DMS114 treated with DMSO at 0.1 percent for 48 hours (cell line): ENCODE results near the gene TIMM17B.

Experiments used
- DNase-seq: peaks from one replicate; lab custom pipeline; 2025; ENCODE audit not compliant: unreplicated experiment; lab: John Stamatoyannopoulos, UW

TIMM17B gene

DNA sequence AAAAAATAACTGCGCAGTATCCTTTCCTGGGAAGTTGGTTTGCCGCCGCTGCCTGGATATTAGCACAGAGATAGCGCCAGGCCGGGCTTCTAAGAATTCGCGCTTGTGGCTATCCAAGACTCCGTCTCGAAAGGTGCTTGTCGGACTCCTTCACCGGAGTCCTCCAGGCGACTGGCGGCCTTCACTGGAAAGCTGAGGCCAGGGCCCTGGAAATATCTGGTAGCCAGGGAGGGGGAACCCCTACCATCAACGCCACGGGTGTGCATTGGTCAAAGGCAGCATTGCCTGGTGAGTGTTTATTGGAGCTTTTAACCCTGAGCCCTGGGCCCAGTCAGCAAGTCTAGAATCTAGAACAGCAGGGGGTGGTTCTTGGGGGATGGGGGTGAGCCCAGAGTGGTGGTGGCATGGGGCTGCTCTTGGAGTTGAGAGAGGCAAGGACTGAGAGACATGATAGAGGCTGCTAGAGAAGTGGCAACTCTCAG is 21.8 kb upstream of the TIMM17B start:
- DNase-seq = no peak

DNA sequence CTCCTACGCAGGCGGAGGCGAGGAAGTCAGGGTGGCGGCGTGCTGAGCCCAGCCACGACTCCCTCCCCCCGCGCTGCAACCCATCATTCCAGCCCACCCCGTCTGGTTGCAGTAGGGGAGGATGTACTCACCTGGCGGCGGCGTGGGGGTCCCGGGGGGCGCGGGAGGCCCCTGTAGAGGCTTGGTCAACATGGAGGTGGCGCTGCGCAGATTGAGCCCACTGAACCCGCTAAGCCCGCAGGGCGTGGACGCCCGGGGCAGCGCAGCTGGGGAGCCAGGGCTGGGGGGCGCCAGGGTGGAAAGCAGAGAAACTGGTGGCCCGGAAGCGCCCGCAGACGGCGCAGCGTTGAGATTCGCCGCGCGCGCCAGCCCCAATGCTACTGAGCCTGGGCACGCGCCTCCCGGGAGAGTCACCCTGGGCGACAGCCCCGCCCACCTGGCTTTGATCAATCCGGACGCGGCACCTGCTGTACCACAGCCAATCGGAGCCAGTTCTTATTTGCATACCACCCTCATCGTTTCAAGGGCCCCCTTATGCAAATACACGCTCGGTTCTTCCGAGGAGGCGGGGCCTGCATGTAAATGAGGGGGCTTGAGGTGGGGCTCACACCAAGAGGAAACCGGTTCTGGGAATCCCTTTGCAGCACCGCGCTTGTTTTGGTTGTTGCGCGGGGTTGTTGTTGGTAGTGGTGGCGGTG is 21.2 kb upstream of the TIMM17B start, which contains the start of gene PIM2:
Gene PIM2 (minus strand): TSS at position 382 of the 698 bp plus-strand sequence. CDS start 190 bp downstream, at position 192.
- peak; percentile 92 for DNase-seq

DNA sequence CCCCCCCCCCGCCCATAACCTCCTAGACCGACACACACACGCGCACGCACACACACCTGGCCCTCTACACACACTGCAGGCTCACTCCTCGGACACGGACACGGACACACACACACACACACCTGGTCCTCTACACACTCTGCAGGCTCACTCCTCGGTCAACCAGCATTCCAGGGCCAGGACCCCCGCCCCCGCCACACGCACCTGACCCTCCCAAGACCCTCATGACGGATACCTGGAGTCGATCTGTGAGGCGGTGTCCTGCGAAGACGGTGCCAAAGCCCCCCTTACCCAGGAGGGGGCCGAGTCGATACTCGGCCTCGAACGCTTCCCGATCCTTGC is 20.7 kb upstream of the TIMM17B start:
- no peak for DNase-seq

DNA sequence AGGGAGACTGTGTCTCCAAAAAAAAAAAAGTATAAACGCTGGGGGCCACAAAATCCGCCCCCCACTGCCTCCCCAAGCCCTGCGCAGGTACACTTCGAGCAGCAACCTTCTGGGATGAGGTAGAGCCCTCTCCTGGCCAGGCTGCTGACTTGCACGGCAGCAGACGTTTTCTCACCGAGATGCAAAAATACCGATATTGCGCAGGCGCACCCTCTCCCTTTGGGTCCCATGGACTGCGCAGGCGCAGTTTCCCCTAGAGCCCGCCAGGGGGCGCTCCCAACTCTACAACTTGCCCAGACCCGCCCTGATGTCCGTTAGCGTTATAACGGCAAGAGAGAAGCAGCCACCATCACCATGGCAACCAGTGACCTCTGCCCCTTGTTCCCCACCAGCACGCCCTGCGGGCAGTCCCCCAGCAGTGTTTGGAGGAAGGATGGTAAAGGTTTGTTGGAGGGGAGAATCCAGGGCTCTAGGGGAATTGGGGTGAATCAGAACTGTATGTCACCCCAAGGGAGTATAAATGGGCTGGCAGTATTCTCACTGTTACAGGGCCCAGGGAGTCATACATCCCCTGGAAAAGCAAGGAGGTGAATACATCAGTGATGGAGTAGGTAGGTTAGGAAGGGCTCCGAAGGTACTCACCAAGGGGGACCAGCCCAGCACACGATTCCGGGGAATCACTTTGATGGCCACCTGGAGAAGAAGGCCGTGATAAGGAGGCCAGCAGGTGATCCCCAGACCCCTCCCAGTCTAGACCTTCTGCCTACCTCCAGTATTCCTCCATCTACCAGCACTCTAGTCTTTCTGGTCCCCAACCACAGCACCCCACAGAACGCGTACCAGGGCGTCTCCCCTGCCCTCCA is 19.8 kb upstream of the TIMM17B start:
- peak; percentile 87 for DNase-seq

DNA sequence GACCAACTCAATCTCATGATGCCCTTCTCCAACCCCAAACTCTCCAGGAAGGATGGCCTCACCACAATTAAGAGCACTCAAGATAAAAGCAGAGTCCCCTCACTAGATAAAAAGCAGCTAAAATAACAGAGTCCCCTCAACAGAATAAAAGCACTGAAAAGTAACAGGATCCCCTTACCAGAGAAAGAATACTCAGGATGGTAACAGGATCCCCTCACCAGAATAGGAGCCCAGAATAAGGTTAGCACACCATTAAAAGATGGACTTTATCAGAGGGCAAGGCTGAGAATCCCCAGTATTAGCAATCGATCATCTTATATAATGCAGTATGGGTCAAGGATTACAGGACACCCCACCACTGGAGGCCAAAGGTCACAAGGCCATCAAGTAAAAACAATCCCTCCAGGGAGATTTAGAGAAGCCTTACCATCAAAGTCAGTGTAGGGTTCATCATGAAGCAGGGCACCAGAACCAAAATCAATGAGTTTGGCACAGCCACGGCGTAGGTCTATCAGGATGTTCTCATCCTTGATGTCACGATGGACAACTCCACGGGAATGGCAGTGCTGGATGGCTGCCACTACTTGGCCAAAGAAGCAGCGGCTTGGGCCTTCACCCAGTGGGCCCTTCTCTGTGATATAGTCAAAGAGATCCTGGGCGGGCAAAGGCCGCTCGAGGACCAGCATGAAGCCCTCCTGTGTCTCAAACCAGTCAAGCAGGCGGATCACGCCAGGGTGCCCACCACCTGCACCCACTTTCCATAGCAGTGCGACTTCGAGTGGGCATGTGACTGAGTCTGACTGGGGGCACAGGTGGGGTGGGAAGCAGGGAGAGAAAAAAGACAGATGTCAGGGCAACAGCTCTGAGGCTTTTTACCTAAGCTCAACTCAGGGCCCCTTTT is 17.3 kb upstream of the TIMM17B start:
- DNase-seq = no peak

DNA sequence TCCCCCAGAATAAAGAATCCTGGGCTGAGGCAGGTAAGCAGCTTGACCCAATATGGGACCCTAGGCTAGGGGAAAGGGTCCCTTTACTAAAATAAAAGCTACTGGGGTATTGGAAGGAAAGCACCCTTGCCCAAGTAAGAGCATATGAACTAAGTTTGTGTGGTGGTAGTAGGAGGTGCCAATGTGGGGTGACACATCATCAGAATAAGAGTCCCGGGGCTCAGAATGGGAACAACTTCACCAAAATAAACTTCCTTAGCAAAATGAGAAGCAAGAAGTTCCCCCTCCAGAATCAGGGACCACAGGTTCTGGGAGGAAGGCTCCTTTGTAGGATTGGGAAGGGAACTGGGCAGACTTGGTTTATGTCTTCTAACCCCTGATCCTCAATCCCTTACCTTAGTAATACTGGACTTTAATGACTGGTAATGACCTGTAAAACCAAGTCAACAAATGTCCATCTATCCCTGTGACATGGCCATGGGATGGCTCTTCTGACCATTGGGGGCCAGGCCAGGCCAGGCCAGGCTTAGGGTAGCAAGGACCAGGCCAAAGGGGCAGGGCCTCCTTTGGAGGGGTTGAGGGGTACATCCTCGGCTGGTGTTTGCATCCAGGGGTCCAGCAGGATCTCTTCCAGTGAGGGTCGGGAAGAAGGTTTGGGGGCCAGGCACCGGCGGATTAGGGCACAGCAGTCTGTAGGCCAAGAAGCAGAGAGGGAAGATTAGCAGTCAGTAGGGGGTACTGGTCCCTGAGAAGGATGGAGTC is 16.2 kb upstream of the TIMM17B start:
- no peak for DNase-seq

DNA sequence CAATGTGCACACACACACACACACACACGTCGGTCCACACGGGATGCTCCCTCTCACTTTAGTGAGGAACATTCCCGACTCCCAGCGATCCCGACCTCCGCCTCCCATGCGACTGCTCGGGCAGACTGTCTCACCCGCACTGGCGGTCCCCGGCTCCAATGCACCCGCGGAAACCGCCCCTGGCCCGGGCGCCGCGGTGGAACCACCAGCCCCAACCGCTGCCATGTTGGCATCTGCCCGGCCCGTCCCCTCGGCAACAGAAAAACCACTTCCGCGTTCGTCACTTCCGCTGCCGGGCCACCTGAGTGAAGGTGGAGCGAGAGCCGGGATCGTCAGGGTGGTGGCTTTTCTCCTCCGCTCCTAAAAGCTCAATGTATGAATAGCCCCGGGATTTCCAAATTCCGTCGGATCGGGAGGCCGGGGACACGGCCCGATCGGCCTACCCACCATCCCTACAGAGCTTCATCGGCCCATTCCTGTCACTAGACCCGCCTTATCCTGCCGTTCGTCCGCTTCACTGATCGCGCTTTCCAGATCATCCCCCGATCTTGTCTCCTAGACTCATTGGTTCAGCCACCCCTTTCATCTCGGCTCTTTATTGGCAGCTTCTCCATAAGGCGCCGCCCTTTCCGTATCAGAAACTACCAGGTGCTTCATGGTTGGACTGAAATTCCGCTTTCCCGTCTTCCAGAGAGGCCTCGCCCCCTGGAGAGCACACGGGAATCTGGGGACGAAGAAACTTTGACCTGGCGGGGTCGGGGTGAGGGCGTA is 14.0 kb upstream of the TIMM17B start, which contains the start of gene SLC35A2:
Gene SLC35A2 (minus strand): TSS at position 235 of the 771 bp plus-strand sequence. CDS start 10 bp downstream, at position 225.
- DNase-seq = peak; percentile 47

DNA sequence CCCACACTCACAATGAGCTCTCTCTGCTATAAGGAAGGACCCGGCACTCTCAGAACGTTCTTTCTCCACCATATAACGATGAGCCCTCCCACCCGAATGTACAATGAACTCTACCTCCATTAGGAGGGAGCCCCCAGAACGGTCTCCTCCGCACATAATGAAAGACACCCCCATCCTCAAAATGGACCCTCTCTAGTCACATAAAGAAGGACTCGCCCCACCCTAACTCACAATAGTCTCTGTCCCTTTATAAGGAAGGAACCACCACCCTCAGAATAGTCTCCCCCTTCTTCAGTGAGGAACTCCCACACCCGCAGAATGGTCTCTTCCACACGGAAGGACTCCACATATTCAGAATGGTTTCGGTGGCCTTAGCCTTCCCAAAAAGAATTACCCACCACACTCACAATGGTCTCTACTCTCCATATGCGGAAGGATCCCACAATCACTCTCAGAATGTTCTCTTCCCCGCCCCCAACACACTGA is 13.4 kb upstream of the TIMM17B start:
- DNase-seq = no peak

DNA sequence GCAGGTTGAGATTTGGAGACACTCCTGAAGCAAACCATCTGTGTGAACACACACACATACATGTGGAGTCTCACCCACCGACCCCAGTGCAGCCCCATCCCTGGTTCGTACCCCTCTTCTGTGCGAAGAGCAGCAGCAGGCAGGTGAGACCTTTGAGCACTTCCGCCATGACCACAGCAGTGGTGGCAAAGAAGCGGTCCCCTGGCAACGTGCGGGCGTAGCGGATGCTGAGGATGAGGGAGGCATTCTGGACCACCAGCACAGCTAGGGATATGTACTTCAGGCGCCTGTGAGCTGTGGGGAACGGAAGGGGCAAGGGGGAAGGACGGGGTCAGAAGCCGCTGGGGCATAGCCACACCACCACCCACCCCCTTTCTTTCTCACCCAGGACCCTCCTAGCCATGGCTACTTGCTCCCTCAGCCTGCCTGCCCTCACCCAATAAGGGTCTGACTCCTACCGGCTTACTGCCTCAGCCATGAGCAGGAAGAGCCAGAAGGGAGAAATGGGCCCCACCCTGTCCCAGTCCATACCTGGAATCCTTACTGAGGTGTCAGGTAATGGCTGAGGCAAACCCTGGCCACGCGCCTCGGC is 12.2 kb upstream of the TIMM17B start:
- DNase-seq = no peak

DNA sequence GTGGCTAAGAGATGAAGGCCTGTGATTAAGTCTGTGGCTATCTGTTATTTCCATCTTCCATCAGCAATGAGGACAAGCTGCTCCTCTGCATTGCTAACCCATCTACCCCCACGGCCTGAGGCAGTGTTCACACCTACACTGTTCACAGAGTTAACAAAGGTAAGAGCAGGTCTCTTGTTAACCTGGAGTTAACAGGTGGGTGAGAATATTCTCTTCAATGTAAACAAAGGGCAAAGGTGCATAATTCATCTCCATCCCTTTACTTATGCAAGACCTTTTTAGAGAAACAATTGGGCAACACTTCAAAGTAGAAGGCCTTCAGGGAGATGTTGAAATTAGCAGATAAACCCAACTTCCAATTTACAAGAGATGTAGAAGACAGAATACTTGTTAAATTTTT is 11.0 kb upstream of the TIMM17B start:
- DNase-seq = no peak

DNA sequence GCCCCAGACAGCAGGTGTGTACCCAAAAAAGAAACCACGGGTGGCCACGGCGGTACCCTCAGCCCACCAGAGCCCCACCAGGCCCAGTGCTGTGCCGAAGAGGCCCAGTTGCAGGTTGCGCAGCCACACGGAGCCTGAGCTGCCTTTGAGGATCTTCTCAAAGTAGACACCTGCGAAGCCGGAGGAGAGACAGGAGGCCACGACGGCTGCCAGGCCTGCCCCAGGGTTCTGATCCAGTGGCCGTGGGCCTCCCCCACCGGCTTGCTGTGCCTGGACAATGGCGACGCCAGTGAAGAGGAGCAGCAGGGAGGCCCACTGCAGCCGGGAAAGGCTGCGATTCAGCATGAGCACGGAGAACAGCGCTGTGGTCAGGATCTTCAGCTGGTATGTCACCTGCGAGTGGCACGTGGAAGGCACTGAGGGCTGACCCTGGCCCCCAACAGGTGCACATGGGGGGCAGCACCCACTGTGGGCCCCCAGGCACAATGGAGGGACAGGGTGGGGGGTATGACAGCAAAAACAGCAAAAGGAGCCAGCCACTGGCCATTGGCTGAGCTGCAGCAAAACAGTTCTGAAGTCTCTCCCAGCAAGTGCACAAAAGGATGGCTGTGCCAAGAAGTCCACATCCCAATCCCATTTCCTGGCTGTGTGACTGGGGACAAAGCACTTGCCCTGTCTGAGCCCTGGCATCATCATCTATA is 7.7 kb upstream of the TIMM17B start:
- DNase-seq = no peak

DNA sequence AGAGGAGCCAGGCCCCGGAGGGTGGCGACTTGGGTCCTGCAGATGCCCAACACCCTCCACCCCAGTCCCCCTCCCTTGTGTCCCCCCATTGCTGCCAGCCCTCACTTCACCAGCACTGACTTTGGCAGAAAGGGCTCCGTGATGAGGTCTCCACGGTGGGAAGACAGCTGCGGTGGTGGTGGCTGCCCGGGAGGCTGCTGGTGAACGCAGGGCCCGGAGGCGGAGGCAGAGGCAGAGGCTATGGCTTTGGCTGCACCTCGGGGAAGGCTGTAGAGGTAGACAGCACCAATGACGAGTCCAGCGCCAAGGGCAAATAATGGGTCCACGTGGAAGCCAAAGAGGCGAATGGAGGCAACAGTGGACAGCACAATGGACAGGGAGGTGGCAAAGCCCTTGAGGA is 7.1 kb upstream of the TIMM17B start:
- DNase-seq = no peak

DNA sequence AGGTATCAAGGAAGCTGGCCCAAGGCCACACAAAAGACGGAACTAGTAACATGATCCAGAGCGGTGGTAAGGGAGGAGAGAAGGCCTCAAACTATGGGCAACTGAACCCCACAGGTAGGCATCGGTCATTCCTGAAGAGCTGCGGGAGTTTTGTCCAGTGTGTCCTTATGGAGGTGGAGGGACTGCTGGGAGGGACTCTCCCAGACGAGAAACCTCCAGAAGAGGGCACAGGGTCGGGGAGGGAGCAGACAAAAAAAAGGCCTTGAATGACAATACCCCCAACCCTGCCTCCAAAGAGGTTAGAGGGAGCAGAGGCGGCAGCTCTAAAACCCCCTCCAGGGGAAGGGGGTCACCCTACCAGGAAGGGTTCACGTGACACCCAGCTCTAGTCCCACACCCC is 6.6 kb upstream of the TIMM17B start:
- DNase-seq = no peak

DNA sequence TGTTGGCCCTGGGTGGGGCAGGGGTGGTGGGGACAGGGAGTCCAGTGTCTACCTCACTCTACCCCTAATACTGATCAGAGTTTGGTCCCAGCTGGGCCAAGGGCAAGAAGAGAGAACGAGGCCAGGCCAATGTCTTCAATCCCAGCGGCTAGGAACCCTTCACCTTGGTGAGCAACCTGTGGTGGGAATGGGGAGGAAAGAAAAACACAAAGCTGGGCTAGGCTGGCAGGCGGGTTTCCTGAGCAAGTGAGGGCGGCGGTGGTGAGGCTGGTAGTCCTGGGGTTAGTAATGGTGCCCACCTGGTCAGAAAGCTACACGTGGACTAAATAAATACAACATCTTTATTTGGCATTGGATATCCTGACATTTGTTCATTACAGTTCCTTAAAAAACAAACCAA is 5.7 kb upstream of the TIMM17B start:
- no peak for DNase-seq

DNA sequence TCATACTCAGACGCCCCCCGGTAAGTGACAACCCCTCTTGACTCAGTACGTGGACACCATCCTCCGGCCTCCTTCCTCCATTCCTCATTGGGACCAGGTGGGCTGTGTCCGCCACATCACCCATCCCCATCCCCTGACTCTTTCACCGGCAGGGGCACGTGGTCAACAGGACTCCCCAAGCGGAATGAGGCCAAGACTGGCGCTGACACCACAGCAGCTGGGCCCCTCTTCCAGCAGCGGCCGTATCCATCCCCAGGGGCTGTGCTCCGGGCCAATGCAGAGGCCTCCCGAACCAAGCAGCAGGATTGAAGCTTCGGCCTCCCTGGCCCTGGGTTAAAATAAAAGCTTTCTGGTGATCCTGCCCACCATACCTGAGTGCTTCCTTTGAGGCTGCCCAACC is 5.2 kb upstream of the TIMM17B start:
- DNase-seq = no peak

DNA sequence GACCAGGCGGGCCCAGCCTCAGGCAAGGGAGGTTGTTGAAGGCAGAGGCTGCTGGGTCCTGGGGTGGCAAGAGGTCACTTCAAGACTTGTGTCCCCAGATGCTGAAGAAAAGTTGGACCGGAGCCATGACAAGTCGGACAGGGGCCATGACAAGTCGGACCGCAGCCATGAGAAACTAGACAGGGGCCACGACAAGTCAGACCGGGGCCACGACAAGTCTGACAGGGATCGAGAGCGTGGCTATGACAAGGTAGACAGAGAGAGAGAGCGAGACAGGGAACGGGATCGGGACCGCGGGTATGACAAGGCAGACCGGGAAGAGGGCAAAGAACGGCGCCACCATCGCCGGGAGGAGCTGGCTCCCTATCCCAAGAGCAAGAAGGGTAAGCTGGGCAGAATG is 4.6 kb upstream of the TIMM17B start:
- DNase-seq = no peak

DNA sequence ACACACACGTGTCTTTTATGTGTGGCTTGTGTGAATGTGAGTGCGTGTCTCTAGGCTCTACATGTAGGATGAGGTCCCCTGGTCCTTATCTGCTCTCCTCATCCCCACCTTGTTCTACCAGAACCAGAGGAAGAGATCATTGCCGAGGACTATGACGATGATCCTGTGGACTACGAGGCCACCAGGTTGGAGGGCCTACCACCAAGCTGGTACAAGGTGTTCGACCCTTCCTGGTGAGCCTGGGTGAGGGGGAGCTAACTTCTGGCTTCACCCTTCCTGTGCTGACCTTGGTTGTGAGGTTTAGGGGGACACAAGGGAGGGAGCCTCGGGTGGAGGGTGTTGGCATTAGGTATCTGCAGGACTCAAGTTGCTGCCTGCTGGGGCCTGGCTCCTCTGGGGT is 3.5 kb upstream of the TIMM17B start:
- no peak for DNase-seq

DNA sequence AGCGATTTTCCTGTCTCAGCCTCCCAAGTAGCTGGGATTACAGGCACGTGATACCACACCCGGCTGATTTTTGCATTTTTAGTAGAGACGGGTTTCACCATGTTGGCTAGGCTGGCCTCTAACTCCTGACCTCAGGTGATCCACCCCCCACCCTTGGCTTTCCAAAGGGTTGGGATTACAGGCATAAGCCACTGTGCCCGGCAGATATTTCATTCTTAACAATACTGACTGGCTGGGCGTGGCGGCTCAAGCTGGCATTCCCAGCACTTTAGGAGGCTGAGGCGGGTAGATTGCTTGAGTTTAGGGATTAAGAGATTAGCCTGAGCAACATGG is 1.5 kb upstream of the TIMM17B start:
- no peak for DNase-seq

DNA sequence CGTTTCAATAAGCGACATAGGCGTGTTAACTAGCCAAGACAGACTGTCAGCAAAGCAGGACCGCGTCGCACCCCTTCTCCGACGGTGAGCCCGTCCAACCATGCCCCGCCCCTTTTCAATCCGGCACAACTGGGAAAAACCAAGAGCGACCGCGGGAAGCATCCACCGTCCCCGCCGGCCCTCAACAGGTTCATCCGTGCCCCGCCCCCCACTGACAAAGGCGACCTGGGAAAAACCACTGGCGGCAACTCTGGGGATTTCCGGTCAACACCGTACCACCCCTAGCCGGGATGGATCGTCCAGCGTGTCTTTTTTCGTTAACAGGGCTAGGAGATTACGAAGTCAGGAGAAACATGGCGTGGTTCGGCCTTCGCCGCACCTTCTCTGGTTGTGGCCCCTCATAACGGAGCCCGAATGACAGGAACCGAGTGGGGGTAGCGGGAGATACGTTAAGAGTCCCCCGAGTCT is 377 bp downstream of the TIMM17B start:
- peak; percentile 51 for DNase-seq
